Measurements from ENCODE around the gene ATG13.

The ATG13 gene

DNA sequence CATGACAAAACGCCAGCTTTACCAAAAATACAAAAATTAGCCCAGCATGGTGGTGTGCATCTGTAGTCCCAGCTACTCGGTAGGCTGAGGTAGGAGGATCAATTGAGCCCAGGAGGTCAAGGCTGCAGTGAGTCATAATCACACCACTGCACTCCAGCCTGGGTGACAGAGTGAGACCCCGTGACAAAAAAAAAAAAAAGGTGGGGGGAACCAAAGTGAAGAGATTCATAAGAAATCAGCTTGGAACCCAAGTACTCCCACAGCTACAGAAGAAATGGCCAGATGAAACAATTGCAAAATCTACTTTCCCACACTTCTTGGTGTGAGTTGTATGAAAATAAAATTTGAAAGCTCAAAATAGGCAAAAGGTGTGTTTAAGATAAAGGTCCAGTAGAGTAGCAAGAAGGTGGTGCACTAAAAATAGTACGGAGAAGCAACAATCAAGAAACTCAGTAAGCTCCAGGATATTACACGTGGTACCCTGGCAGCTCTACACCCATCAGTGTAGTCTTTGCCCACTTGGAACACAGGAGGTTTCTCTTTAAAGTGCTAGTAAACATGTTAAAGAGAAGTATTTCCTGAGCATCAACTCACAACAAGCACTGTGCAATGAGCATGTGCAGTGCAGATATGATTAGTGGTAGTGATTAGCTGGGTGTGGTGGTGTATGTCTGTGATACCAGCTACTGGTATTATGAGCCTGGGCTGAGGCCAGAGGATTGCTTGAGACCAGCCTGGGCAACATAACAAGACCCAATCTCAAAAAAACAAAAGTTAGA lies 5.6 kb upstream of the ATG13 start:
- Histone ChIP-seq H3K4me3 (ENCODE audit: low read length) (no peak overlapping the region), H3K27me3 (ENCODE audit: control insufficient read depth, insufficient read depth, low read length) (no peaks in the 10 kb centered on the region), H3K4me2 (ENCODE audit: low read length) (no peak overlapping the region)

GRCh38 chr11:46612326-46612725 lies 5.0 kb upstream of the ATG13 start:
- Histone ChIP-seq H3K9ac (ENCODE audit: low read depth, low read length) (no peak overlapping the region), H3K36me3 (ENCODE audit: insufficient read depth, low read length) (no peaks in the 10 kb centered on the region), H3K4me3 (ENCODE audit: low read length) (no peak overlapping the region), H3K4me2 (ENCODE audit: low read length) (no peak overlapping the region), H3K4me1 (ENCODE audit: control insufficient read depth, insufficient read depth, low read length) (peaks cover 12% of the 10 kb centered on the region), H3K27me3 (ENCODE audit: control insufficient read depth, insufficient read depth, low read length) (no peaks in the 10 kb centered on the region), H3K9me3 (replicated peaks; ENCODE audit: low read length) (no peaks in the 10 kb centered on the region)

More for the DNA sequence above, 5.6 kb upstream of the ATG13 start:
- Histone ChIP-seq H3K36me3 (ENCODE audit: insufficient read depth, low read length) (no peaks in the 10 kb centered on the region), H3K4me1 (ENCODE audit: control insufficient read depth, insufficient read depth, low read length) (peaks cover 12% of the 10 kb centered on the region), H3K9me3 (replicated peaks; ENCODE audit: low read length) (no peaks in the 10 kb centered on the region), H3K9ac (ENCODE audit: low read depth, low read length) (no peak overlapping the region)

DNA sequence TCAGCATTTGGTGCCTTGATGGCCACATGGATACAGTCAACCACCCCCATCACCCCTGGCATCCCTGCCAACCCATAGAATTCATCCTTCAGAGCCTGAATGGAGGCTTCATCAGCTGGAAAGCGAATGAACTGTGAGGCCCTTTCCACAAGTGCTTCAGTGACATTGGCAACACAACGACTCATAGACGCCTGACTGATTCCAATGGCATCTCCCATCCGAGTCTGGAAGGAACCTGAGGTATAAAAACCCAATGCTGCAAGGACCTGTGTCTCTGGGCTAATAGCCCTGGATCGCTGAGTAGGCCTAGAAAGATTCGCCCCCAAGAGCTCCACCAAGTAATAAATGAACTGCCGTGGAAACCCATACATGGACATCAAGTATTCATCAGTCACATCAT lies 1.6 kb upstream of the ATG13 start:
- Histone ChIP-seq H3K27me3 (ENCODE audit: control insufficient read depth, insufficient read depth, low read length) (no peaks in the 10 kb centered on the region), H3K4me2 (ENCODE audit: low read length) (peak overlapping the region; percentile 89), H3K4me1 (ENCODE audit: control insufficient read depth, insufficient read depth, low read length) (peaks cover 21% of the 10 kb centered on the region), H3K9ac (ENCODE audit: low read depth, low read length) (no peak overlapping the region), H3K4me3 (ENCODE audit: low read length) (no peak overlapping the region), H3K9me3 (replicated peaks; ENCODE audit: low read length) (no peaks in the 10 kb centered on the region), H3K36me3 (ENCODE audit: insufficient read depth, low read length) (no peaks in the 10 kb centered on the region)

DNA sequence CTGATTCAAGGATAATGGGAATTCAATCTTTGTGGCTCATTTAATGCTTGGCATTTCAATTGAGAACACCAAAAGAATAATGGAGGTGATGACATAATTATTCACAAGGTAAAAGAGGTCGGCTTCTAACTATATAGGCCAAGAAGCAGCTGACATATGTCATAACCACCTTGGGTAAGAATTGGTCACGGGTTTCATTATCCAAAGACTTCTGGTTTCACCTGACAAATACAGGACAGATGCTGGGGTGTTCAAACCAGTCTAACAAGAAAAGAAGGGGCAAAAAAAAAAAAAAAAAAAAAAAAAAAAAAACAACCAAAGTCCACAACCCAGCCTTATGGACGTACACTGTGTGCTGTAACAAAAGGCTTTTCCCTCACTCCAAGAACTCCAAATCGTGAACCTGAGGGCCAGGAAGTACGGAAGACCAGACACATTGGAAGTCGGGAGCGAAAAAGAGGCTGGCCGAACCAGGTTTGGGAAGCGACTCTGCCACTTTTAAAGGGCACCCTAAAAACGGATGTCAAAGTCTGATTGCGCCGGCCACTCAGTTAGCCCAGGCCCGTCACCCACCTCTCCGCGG lies 711 bp upstream of the ATG13 start:
- Histone ChIP-seq H3K9ac (ENCODE audit: low read depth, low read length) (peak overlapping the region; percentile 99), H3K27me3 (ENCODE audit: control insufficient read depth, insufficient read depth, low read length) (no peaks in the 10 kb centered on the region), H3K4me1 (ENCODE audit: control insufficient read depth, insufficient read depth, low read length) (peaks cover 21% of the 10 kb centered on the region), H3K4me3 (ENCODE audit: low read length) (peak overlapping the region; percentile 95), H3K9me3 (replicated peaks; ENCODE audit: low read length) (no peaks in the 10 kb centered on the region), H3K36me3 (ENCODE audit: insufficient read depth, low read length) (peaks cover 6% of the 10 kb centered on the region), H3K4me2 (ENCODE audit: low read length) (peak overlapping the region; percentile 89)

GRCh38 chr11:46617972-46618314 lies 590 bp downstream of the ATG13 start:
- Histone ChIP-seq H3K4me2 (ENCODE audit: low read length) (peak overlapping the region; percentile 89), H3K4me1 (ENCODE audit: control insufficient read depth, insufficient read depth, low read length) (peaks cover 21% of the 10 kb centered on the region), H3K27me3 (ENCODE audit: control insufficient read depth, insufficient read depth, low read length) (no peaks in the 10 kb centered on the region), H3K4me3 (ENCODE audit: low read length) (peak overlapping the region; percentile 95), H3K36me3 (ENCODE audit: insufficient read depth, low read length) (peaks cover 8% of the 10 kb centered on the region), H3K9ac (ENCODE audit: low read depth, low read length) (peak overlapping the region; percentile 99), H3K9me3 (replicated peaks; ENCODE audit: low read length) (no peaks in the 10 kb centered on the region)

- peak overlapping the region; percentile 56 for H3K4me3 ChIP-seq (ENCODE audit: low read length)
- H3K9ac ChIP-seq (ENCODE audit: low read depth, low read length): peak overlapping the region; percentile 99
- no peaks in the 10 kb centered on the region for H3K27me3 ChIP-seq (ENCODE audit: control insufficient read depth, insufficient read depth, low read length)
- H3K36me3 ChIP-seq (ENCODE audit: insufficient read depth, low read length): peaks cover 8% of the 10 kb centered on the region
- H3K4me2 ChIP-seq (ENCODE audit: low read length): peak overlapping the region; percentile 89
- H3K9me3 ChIP-seq (replicated peaks; ENCODE audit: low read length): no peaks in the 10 kb centered on the region
- H3K4me1 ChIP-seq (ENCODE audit: control insufficient read depth, insufficient read depth, low read length): peaks cover 21% of the 10 kb centered on the region
Observed at GRCh38 chr11:46618837-46619236, 1.5 kb downstream of the ATG13 start.

- Histone ChIP-seq H3K9ac (ENCODE audit: low read depth, low read length) (no peak overlapping the region), H3K27me3 (ENCODE audit: control insufficient read depth, insufficient read depth, low read length) (no peaks in the 10 kb centered on the region), H3K4me3 (ENCODE audit: low read length) (no peak overlapping the region), H3K4me2 (ENCODE audit: low read length) (no peak overlapping the region), H3K36me3 (ENCODE audit: insufficient read depth, low read length) (peaks cover 26% of the 10 kb centered on the region), H3K9me3 (replicated peaks; ENCODE audit: low read length) (no peaks in the 10 kb centered on the region), H3K4me1 (ENCODE audit: control insufficient read depth, insufficient read depth, low read length) (no peaks in the 10 kb centered on the region)
Observed at GRCh38 chr11:46625406-46625805, 8.1 kb downstream of the ATG13 start.

GRCh38 chr11:46628961-46629360 lies 11.6 kb downstream of the ATG13 start:
- Histone ChIP-seq H3K4me2 (ENCODE audit: low read length) (no peak overlapping the region), H3K4me1 (ENCODE audit: control insufficient read depth, insufficient read depth, low read length) (no peaks in the 10 kb centered on the region), H3K9me3 (replicated peaks; ENCODE audit: low read length) (no peaks in the 10 kb centered on the region), H3K4me3 (ENCODE audit: low read length) (no peak overlapping the region), H3K27me3 (ENCODE audit: control insufficient read depth, insufficient read depth, low read length) (no peaks in the 10 kb centered on the region), H3K36me3 (ENCODE audit: insufficient read depth, low read length) (peaks cover 28% of the 10 kb centered on the region), H3K9ac (ENCODE audit: low read depth, low read length) (no peak overlapping the region)

GRCh38 chr11:46630237-46630636 lies 12.9 kb downstream of the ATG13 start:
- H3K4me3 ChIP-seq (ENCODE audit: low read length): no peak overlapping the region
- H3K36me3 ChIP-seq (ENCODE audit: insufficient read depth, low read length): peaks cover 24% of the 10 kb centered on the region
- H3K9ac ChIP-seq (ENCODE audit: low read depth, low read length): no peak overlapping the region
- no peaks in the 10 kb centered on the region for H3K27me3 ChIP-seq (ENCODE audit: control insufficient read depth, insufficient read depth, low read length)
- no peak overlapping the region for H3K4me2 ChIP-seq (ENCODE audit: low read length)
- no peaks in the 10 kb centered on the region for H3K9me3 ChIP-seq (replicated peaks; ENCODE audit: low read length)
- no peaks in the 10 kb centered on the region for H3K4me1 ChIP-seq (ENCODE audit: control insufficient read depth, insufficient read depth, low read length)

DNA sequence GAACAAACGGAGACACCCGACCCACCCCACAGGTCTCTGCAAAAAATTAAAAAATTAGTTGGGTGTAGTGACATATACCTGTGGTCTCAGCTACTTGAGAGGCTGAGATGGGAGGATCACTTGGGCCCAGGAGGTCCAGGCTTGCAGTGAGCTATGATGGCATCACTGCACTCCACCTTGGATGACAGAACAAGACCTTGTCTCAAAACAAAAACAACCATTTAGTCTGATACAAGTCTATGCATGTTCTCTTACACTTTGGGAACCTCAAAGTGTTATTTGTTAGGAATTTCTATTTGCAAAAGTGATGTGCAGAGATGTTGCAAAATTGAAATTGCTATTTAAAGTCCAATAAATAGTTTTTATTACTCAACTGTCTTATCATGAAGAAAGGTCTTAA lies 14.3 kb downstream of the ATG13 start:
- H3K4me2 ChIP-seq (ENCODE audit: low read length): no peak overlapping the region
- no peaks in the 10 kb centered on the region for H3K4me1 ChIP-seq (ENCODE audit: control insufficient read depth, insufficient read depth, low read length)
- H3K9ac ChIP-seq (ENCODE audit: low read depth, low read length): no peak overlapping the region
- no peaks in the 10 kb centered on the region for H3K27me3 ChIP-seq (ENCODE audit: control insufficient read depth, insufficient read depth, low read length)
- peaks cover 18% of the 10 kb centered on the region for H3K36me3 ChIP-seq (ENCODE audit: insufficient read depth, low read length)
- no peak overlapping the region for H3K4me3 ChIP-seq (ENCODE audit: low read length)
- H3K9me3 ChIP-seq (replicated peaks; ENCODE audit: low read length): no peaks in the 10 kb centered on the region

GRCh38 chr11:46632502-46632901 lies 15.1 kb downstream of the ATG13 start:
- H3K4me2 ChIP-seq (ENCODE audit: low read length): no peak overlapping the region
- H3K4me3 ChIP-seq (ENCODE audit: low read length): no peak overlapping the region
- no peaks in the 10 kb centered on the region for H3K27me3 ChIP-seq (ENCODE audit: control insufficient read depth, insufficient read depth, low read length)
- no peaks in the 10 kb centered on the region for H3K9me3 ChIP-seq (replicated peaks; ENCODE audit: low read length)
- peaks cover 18% of the 10 kb centered on the region for H3K36me3 ChIP-seq (ENCODE audit: insufficient read depth, low read length)
- H3K4me1 ChIP-seq (ENCODE audit: control insufficient read depth, insufficient read depth, low read length): no peaks in the 10 kb centered on the region
- no peak overlapping the region for H3K9ac ChIP-seq (ENCODE audit: low read depth, low read length)

Measured in skeletal muscle satellite cell (primary cell).